IPS-NIHi7 (cell line): Measurements from ENCODE around the gene HNRNPM.

ENCODE experiments used
- DNase-seq: peaks from one replicate; pipeline ENCODE4 v3.0.0; 2012; ENCODE audit warnings: mixed read lengths; ENCODE audit errors: extremely low spot score

The HNRNPM gene

GRCh38 chr19:8485561-8486371 lies 41.0 kb downstream of the HNRNPM start:
- DNase-seq, result no peak

- DNase-seq, result no peak
Observed at GRCh38 chr19:8486661-8487136, 41.9 kb downstream of the HNRNPM start.

GRCh38 chr19:8487137-8487851 lies 42.5 kb downstream of the HNRNPM start:
- DNase-seq, result no peak

- DNase-seq, result no peak
Observed at GRCh38 chr19:8488365-8488764, 43.6 kb downstream of the HNRNPM start.

- no peak for DNase-seq
Observed at GRCh38 chr19:8489561-8490394, 45.0 kb downstream of the HNRNPM start.

- DNase-seq, result no peak
Observed at GRCh38 chr19:8490395-8490760, 45.6 kb downstream of the HNRNPM start.

- DNase-seq, result no peak
Observed at GRCh38 chr19:8490873-8491272, 46.1 kb downstream of the HNRNPM start.

GRCh38 chr19:8491574-8491973 lies 46.8 kb downstream of the HNRNPM start:
- no peak for DNase-seq

- no peak for DNase-seq
Observed at GRCh38 chr19:8494158-8494557, 49.4 kb downstream of the HNRNPM start.

GRCh38 chr19:8498295-8498694 lies 53.5 kb downstream of the HNRNPM start:
- DNase-seq, result no peak

GRCh38 chr19:8499048-8499833 lies 54.5 kb downstream of the HNRNPM start:
- no peak for DNase-seq

- DNase-seq, result no peak
Observed at GRCh38 chr19:8500158-8500557, 55.4 kb downstream of the HNRNPM start.

- no peak for DNase-seq
Observed at GRCh38 chr19:8501516-8501915, 56.7 kb downstream of the HNRNPM start.

- DNase-seq, result no peak
Observed at GRCh38 chr19:8501981-8502380, 57.2 kb downstream of the HNRNPM start.

GRCh38 chr19:8503510-8503909 lies 58.7 kb downstream of the HNRNPM start:
- DNase-seq, result no peak

- DNase-seq, result no peak
Observed at GRCh38 chr19:8504171-8504570, 59.4 kb downstream of the HNRNPM start.

GRCh38 chr19:8504919-8505318 lies 60.1 kb downstream of the HNRNPM start:
- no peak for DNase-seq

- peak; percentile 89 for DNase-seq
Observed at GRCh38 chr19:8505680-8506401, 61.1 kb downstream of the HNRNPM start.

GRCh38 chr19:8506402-8506957 lies 61.7 kb downstream of the HNRNPM start:
- DNase-seq, result no peak

GRCh38 chr19:8510589-8511115 lies 65.9 kb downstream of the HNRNPM start:
- DNase-seq, result no peak
